HG03565 (cell line): ENCODE measurements around the gene CELF6.

ENCODE experiments used
- ATAC-seq: cut with Tn5 transposase; IDR thresholded peaks from one replicate; pipeline ENCODE4 v1.9.1; 2021; ENCODE audit warnings: mild to moderate bottlenecking, moderate library complexity; ENCODE audit not compliant: unreplicated experiment

CELF6 gene

GRCh38 chr15:72319985-72320671 lies at the start of gene CELF6:
Gene CELF6 (minus strand): TSS chr15:72320157. CDS start chr15:72319874, 283 bp downstream.
- peak; percentile 55 for ATAC-seq

GRCh38 chr15:72368899-72369298 lies 48.9 kb upstream of the CELF6 start:
- no peak for ATAC-seq

GRCh38 chr15:72368325-72368724 lies 48.4 kb upstream of the CELF6 start:
- no peak for ATAC-seq

- ATAC-seq: peak; percentile 87
These were observed 45.9 kb upstream of the CELF6 start for GRCh38 chr15:72365844-72366243.

- no peak for ATAC-seq
These were observed 41.2 kb upstream of the CELF6 start for GRCh38 chr15:72361176-72361575.

- ATAC-seq: no peak
These were observed 38.8 kb upstream of the CELF6 start for GRCh38 chr15:72358650-72359171.

GRCh38 chr15:72358121-72358520 lies 38.2 kb upstream of the CELF6 start:
- ATAC-seq: no peak

- no peak for ATAC-seq
These were observed 34.5 kb upstream of the CELF6 start for GRCh38 chr15:72354496-72354895.

GRCh38 chr15:72353266-72353665 lies 33.3 kb upstream of the CELF6 start:
- no peak for ATAC-seq

- ATAC-seq: no peak
These were observed 25.8 kb upstream of the CELF6 start for GRCh38 chr15:72345806-72346205.

GRCh38 chr15:72345280-72345679 lies 25.3 kb upstream of the CELF6 start:
- no peak for ATAC-seq

- no peak for ATAC-seq
These were observed 24.6 kb upstream of the CELF6 start for GRCh38 chr15:72344602-72345001.

- no peak for ATAC-seq
These were observed 22.4 kb upstream of the CELF6 start for GRCh38 chr15:72342385-72342784.

- no peak for ATAC-seq
These were observed 21.4 kb upstream of the CELF6 start for GRCh38 chr15:72341361-72341760.

GRCh38 chr15:72340366-72340765 lies 20.4 kb upstream of the CELF6 start:
- ATAC-seq: no peak

- ATAC-seq: no peak
These were observed 19.8 kb upstream of the CELF6 start for GRCh38 chr15:72339777-72340177.

- no peak for ATAC-seq
These were observed 18.8 kb upstream of the CELF6 start for GRCh38 chr15:72338617-72339321.

- ATAC-seq: no peak
These were observed 18.2 kb upstream of the CELF6 start for GRCh38 chr15:72338148-72338547.

GRCh38 chr15:72334842-72335241 lies 14.9 kb upstream of the CELF6 start:
- ATAC-seq: no peak

GRCh38 chr15:72331021-72331420 lies 11.1 kb upstream of the CELF6 start:
- no peak for ATAC-seq

- ATAC-seq: no peak
These were observed 3.8 kb upstream of the CELF6 start for GRCh38 chr15:72323752-72324151.

- ATAC-seq: no peak
These were observed 485 bp downstream of the CELF6 start for GRCh38 chr15:72319360-72319984.
